AG09319 (cell line): ENCODE measurements around the gene NFIX.

Experiments used
- DNase-seq: peaks from one replicate; pipeline ENCODE4 v3.0.0-alpha.2; 2010; ENCODE audit warnings: low read depth; ENCODE audit errors: extremely low read depth
- CTCF ChIP-seq: IDR thresholded peaks from 2 replicates; pipeline ENCODE4 v1.5.1; 2011; ENCODE audit warnings: low read depth, mild to moderate bottlenecking, inconsistent platforms, low read length, moderate library complexity

NFIX gene

GRCh38 chr19:13008926-13009787, 13.9 kb downstream of the NFIX start:
- TF ChIP-seq CTCF, result no peak
- DNase-seq, result no peak

- no peak for TF ChIP-seq CTCF
- DNase-seq, result no peak
These were observed 15.0 kb downstream of the NFIX start for GRCh38 chr19:13010038-13010991.

GRCh38 chr19:13010992-13011652, 15.8 kb downstream of the NFIX start:
- no peak for DNase-seq
- TF ChIP-seq CTCF, result no peak

GRCh38 chr19:13011653-13012389, 16.5 kb downstream of the NFIX start:
- TF ChIP-seq CTCF, result no peak
- no peak for DNase-seq

- TF ChIP-seq CTCF, result no peak
- no peak for DNase-seq
These were observed 17.1 kb downstream of the NFIX start for GRCh38 chr19:13012390-13012689.

- no peak for TF ChIP-seq CTCF
- DNase-seq, result no peak
These were observed 17.7 kb downstream of the NFIX start for GRCh38 chr19:13012690-13013608.
